Inflammatory macrophage treated with lipopolysaccharide for 4 hours (primary cell): Measurements from ENCODE around the gene ARHGEF19.
"Not testable (repeated sequence)": the region's sequence is repeated elsewhere in the genome, so short reads cannot be mapped to it uniquely, and the experiment has no call there.

Experiments used
- DNase-seq: peaks from one replicate; pipeline ENCODE4 v3.0.0-alpha.2; 2020

The ARHGEF19 gene

DNA sequence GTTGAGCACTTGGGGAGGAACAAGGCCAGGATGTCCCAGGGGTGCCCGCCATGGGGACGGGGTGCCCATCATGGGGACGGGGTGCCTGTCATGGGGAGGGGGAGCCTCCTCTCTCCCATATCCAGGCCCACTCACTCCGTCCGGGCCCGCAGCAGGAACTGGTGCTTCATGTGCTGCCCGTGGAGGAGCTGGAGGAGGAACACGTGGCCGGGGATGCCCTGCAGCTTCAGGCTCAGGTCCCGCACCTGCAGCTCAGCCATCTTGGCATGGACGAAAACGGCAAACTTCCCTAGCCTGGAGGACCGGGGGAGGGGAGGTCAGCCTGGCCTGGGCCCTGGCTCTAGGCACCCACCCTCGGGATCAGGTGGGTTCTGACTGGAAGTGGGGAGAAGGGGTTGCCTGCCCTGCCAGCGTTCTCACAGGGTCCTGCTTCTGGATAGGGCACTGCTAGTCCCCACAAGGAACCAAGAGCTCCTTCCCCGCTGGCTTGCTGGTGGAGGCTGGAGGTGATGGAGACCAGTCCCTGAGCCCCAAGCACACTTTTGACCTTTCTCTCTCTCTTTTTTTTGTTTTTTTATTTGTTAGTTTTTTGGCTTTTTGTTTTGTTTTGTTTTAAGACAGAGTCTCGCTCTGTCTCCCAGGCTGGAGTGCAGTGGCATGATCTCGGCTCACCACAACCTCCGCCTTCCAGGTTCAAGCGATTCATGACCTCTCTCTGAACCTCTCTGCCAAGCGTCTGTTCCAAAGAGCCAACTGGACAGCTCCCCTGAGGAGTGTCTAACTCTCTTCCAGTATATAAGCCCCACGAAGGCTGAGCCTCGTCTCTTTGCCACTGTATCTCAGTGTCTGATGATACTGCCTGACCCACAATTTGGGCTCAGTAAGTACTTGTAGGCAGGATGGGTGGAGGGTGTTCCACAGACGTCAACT, 9.9 kb downstream of the ARHGEF19 start:
- no peak for DNase-seq

DNA sequence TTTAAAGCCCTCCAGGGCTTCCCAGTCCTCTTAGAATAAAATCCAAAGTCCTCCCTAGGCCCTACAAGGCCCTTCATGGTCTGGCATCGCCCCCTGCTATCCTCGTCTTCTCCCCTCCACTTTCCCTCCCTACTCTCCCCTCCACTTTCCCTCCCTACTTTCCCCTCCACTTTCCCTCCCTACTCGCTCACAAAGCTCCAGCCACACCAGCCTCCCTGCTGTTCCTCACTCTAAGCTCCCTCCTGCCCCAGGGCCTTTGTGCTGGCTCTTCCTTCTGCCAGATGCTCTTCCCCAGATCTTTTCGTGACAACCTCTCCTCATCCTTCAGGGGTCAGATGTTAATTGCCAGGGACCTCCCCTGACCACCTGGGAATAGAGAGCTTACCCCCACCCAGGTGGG, 12.8 kb downstream of the ARHGEF19 start:
- no peak for DNase-seq

DNA sequence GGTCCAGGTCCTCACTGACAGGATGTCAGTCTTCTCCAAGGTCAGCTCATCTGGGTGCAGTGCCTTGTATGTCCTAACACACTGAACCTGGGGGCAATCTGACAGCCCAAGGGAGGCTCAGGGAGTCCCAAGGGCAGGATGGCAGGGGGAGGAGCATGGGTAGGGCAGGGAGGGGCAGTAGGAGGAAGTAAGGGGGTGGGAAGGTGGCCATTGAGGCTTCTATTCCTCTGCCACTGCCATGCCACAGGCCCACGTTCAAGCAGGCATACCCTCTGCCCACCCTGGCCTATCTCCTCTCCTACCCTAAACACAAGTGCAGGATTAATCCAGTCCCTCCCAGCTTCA, 13.3 kb downstream of the ARHGEF19 start:
- DNase-seq: no peak

DNA sequence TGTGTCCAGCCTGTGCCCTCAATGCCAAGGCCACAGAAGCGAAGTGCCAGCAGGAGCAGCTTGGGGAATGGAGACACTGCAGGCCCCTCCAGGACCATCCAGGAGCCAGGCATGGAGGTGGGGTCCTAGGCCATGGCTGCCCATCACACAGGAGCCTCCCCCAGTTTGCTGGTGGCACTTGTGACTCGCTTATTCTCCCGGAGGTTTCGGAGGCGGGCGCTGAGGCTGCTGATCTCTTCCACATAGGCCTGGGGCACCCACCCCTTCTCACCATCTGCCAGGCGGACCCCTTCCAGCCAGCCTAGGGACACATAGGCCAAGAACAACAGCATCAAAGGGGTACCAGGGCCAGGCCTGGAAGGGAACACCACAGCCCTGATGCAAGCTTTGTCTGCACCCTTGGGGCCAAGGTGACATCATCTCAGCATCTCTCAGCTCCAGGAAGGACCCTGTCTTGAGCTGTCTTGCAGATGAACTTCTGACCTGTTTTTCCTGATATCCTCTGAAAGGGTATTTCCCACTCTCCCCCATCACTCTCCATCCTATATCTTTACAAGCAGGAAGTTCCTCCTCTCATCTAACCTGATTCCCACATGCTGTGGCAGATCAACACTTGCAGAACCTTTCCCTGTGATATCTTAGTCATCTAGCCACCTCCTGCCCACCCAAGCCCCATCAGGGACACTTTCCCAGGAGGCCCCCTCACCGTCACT, 13.9 kb downstream of the ARHGEF19 start:
- no peak for DNase-seq

DNA sequence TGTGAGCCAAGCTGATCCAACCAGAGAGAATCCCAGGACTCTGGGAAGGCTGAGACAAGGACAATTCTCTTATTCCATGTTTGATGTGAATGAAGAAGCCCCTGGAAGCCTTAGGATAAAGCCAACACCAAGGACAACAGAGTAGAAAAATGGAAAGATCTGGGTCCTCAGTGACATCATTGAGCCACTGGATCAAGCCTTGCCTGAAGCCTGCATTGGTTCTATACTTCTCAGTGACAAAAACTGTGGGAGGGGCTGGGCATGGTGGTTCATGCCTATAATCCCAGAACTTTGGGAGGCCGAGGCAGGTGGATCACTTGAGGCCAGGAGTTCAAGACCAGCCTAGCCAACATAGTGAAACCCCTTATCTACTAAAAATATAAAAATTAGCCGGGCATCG, 15.6 kb downstream of the ARHGEF19 start:
- DNase-seq: no peak

DNA sequence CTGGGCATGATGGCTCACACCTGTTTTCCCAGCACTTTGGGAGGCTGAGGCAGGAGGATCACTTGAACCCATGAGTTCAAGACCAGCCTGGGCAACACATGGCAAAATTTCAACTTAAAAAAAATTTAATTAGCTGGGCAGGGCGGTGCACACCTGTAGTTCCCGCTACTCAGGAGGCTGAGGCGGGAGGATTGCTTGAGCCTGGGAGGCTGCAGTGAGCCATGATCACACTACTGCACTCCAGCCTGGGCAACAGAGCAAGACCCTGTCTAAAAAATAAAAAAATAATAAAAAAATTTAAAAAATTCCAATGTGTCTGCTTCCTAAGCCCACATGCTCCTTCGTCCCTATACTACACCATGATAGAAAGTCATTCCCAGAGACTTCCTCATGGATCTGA, 16.3 kb downstream of the ARHGEF19 start:
- DNase-seq: not testable (repeated sequence)

DNA sequence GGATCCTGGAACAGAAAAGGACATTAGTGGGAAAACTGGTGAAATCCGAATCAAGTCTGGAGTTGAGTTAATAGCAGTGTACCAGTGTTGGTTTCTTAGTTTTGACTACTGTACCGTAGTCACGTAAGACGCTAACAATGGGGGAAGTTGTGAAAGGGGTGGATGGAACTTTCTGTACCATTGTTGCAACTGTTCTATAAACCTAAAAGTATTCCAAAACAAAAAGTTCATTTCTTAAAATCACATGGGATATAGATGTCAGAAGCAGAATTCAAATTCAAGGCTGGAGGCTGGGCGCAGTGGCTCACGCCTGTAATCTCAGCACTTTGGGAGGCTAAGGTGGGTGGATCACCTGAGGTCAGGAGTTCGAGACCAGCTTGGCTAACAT, 16.9 kb downstream of the ARHGEF19 start:
- no peak for DNase-seq

DNA sequence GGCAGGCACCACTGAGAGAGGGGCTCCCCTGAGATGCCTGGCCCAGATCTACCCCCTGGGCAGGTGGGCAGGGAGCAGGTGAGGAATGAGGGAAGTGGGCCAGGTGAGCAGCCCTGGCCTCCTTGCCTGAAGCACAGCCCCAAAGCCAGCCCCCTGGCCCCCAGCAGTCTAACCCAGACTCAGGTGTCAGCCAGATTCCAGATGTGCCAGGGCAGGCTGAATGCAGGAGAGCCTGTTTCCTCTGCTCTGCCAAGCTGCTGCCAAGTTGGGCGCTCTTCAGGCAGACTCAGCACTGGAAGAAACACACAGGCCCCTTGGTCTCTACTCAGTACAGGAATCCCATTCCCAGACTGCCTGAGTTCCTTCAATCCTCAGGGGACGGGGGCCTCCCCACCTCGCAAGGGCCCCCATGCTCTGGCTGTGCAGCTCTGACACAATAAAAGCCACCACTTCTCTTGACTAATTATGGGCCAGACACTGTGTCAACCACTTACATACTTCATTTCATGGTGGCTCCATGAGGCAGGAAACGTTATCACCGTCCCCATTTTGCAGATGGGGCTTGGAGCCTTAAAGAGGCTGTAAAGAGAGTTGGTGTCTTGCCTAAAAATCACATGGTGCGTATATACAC, 20.4 kb downstream of the ARHGEF19 start:
- DNase-seq: no peak

DNA sequence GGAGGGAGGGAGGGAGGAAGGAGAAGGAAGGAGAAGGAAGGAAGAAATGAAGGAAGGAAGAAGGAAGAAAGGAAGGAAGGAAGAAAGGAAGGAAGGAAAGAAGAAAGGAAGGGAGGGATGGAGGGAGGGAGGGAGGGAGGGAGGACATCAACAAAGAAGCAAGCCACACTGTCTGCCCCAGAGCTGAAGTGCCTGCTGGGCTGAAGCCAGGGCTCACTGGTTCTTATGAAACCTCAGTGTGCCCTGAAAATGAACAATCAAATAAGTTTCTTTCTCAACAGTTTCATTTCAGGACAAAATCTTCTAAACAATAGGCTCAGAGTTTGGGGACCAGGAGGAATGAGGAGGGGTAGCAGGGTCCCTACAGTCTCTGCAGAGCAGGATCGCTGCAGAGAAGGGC, 21.1 kb downstream of the ARHGEF19 start:
- no peak for DNase-seq

DNA sequence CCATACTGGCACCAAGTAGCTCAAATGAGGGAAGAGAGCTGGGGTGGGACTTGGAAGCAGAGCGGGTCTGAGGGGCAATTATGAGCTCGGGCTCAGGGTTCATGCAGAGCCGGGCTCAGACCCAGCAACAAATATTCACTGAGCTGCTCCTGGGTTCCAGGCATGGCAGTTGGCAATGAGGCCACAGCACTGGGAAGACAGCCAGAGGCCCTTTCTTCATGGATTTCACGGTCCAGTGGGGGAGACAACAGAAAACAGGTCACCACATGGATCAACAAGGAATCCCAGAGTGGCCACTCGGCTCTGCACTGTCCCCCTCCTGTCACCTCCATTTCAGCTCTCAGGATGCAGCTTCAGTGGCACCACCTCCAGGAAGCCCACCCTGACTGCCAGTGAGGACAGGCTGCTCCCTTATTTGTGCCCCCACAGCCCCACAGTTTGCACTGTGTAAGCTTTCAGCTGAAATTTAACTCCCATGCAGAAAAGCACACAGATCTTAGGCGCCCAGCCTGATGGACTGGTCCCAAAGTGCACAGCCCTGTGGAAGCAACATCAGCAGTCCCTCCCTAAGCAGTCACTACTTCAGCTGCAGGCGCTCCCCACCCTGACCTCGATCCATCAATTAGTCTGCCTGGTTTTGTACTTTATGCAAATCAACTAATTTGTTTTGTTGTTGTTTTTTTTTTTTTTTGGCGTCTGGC, 22.4 kb downstream of the ARHGEF19 start:
- no peak for DNase-seq

DNA sequence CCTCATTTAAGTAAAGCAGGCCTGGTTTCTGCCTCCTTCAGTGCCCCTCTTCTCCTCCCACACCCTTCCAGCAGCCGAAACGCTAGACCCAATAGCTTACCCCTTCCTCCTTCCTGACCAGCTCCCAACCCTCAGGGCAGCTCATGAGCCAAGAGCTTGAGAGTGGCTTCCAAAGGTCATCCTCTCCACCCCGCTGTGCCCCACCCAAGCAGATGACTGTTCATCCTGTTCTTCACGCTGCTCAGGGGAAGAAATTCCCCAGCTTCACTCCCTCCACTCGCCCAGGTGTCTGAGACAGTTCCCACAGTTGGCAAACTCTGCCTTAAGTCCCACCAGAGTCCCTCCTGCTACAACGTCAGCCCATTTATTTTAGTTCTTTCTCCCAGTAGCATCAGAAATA, 23.4 kb downstream of the ARHGEF19 start:
- no peak for DNase-seq

DNA sequence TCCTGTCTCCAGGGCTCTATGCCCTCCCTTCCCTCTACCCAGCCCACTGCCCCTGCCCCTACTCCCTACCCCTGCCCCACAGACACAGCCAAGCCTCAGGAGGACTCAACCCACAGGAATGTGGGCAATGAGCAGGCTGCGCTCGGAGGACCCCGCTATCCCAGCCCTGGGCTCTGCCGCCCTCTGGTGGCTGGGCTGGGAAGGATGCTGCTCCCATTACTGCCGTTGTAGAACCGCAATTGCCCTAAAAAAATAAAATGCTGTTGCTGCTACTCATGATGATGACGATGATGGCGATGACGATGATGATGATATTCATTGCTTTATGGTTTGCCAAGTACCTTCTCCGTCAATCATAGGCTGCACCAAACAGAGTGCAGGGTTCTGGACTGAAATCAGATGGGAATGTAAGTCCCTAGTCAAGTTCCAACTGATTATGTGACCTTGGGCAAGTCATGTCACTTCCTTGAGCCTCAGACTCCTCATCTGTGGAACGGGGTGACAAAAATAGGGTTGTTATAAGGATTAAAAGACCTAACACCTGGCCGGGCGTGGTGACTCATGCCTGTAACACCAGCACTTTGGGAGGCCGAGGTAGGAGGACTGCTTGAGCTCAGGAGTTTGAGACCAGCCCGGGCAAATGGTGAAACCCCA, 24.6 kb downstream of the ARHGEF19 start:
- DNase-seq: peak; percentile 55

DNA sequence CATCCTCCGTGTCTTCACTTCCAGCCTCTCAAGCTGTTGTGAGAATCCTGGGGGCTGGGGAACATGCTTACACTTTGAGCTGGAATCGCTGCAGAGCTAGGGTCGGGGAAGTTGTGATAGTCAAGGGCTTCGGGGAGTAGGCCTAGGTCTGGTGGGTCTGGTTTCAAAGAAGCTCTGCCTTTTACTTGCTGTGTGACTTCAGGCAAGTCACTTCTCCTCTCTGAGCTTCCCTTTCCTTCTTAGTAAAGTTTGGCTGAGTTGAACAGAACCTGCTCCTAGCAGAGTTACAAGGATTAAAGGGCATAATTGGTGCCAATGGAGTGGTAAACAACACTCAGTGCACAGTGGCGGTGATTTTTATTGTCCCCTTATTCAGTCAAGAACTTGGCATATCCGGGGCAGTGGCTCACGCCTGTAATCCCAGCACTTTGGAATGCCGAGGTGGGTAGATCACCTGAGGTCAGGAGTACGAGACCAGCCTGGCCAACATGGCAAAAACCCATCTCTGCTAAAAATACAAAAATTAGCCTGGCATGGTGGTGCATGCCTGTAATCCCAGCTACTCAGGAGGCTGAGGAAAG, 25.7 kb downstream of the ARHGEF19 start:
- no peak for DNase-seq

DNA sequence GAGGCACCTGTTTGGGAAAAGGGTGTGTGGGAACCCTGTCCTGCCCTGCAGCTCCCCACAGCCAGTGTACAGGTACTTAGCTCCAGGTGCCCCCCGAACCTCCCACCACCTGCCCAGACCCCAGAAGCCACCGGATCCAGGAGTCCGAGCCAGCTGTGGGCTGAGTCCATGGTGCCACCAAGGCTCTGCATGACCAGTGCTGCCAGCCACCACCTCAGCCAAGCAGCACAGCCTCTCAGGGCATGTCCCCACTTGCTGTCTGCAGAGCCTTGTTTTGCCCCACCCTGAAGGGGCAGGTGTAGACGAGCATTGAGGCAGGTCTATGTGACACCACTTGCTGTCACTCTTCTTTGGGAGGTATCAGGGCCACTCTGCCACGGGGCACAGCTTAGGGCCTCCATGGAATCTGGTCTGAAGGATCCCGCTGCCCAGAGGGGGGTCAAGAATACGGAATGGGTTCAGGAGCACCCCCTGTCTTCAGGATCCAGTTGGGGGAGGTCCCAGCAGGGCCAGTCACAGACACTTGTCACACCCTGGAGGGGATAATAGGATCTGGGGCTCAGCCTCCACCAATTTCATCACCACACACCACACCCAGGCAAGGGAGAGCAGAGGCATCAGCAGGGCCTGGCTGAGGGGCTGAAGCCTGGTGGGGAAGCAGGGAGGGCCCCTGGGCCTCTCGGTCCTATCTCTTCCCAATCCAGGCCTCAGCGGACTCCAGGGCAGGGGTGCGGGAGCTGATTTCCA, 27.7 kb downstream of the ARHGEF19 start:
- no peak for DNase-seq

DNA sequence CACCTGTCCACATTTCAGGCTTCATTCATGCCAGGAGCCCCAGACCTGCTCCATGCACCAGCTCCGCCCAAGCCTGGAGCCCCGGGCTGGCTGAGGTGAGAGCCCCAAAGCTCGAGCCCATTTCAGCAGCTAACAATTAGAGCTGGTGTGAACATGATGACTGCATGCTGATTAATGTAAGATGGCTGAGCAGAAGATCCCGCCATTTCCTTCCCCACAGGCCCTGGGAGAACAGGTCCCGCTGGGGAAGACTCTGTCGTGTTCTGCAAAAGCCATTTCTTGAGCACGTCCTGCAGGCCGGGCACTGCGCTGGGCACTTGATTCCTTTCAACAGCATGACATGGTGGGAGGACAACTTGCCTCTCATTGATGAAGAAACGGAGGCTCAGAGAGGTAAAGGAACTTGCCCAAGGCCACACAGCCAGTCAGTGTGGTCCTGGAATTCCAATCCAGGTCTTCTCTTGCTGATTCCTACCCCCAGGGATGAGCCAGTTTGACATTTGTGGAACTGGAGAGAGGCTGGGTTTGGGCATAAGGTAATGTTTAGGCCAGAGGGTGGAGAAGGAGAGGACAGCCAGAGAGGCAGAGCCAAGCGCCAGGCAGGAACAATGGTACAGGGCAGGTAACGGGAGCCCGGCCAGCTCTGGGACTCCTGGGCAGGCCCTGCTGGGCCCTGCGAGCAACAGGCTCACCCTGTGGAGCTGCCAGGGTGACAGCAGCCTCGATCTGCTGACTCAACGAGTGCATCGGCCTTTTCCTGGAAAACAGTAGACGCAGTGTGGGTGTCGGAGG, 28.5 kb downstream of the ARHGEF19 start:
- DNase-seq: no peak

DNA sequence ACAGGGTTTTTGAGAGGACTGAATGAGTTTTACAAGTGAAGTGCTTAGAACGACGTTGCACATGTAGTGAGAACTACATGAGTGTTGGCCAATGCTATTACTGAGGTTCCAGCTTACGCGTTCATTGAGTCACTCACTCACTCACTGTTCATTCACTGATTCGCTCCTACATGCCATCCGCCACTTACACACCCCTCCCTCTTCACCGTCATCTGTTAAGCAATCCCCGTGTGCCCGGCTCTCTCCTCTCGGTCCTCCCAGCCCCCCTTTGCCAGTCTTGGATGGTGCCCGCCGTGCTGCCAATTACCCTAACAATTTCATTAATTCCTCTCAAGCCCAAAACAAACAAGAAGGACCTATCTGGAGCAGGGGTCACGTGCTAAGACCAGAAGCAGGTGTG, 29.3 kb downstream of the ARHGEF19 start:
- peak; percentile 33 for DNase-seq

DNA sequence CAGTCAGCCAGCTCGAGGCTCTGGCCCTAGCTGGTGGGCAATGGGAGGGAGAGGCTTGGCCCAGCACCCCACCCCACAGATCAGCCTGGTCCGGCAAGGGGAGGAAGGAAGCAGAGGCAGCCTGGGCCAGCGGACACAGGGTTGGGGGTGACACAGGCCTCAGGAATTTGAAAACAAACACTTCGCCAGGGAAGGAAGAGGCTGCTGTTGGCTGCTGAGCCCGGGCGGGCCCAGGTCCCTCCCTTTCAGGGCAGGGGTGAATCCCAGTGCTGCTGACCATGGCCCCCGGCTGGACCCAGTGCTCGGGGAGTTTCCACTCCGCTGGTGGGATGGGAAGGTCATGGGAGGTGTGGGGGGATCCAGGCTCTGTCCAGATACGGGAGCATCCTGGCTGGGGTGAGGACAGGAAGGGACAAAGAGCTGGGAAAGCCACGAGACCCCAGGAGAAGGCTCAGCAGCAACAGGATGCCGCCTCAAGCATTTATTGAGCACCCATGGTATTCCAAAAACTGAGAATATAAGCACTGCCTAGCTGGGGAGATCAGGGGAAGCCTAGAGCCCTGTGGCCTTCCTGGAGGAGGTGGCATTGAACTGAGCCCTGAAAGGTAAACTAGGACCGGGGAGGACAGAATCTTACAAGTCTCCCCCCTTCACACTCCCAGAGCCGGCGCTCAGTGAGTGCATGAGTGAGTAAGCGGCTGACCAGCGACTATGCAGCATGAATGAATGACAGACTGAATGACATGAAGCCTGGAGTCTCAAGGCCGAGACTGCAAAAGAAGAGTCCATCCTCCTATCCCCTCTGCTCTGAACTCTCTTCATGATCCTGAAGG, 30.3 kb downstream of the ARHGEF19 start:
- DNase-seq: no peak

DNA sequence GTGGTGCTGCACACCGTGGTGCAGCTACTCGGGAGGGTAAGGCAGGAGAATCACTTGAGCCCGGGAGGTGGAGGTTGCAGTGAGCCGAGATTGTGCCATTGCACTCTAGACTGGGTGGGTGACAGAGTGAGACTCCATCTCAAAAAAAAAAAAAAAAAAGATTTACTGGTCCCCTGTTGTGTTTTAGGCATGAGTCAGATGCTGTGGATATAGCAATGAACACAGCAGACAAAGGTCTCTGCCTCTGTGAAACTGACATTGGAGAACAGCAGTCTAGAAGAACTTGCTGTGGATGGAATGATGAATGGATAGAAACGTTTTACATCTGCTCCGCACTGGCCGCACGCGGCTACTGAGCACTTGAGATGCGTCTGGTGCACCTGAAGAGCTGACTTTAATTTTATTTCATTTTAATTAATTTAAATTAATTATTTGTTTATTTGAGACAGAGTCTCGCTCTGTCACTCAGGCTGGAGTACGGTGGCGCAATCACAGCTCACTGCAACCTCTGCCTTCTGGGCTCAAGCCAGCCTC, 32.1 kb downstream of the ARHGEF19 start:
- no peak for DNase-seq
